ENCODE results near the gene PDK3.

The PDK3 gene

GRCh38 chrX:24464836-24465531 lies at the start of gene PDK3:
Gene PDK3, plus strand, starts transcription at chrX:24465286. Its CDS starts 170 bp downstream, at chrX:24465456.
- peak; percentile 81 to 93 for DNase-seq

- no peak for DNase-seq
These were observed 49.2 kb upstream of the PDK3 start for GRCh38 chrX:24415921-24416320.

- DNase-seq: no peak
These were observed 41.1 kb upstream of the PDK3 start for GRCh38 chrX:24423960-24424359.

- no peak for DNase-seq
These were observed 40.1 kb upstream of the PDK3 start for GRCh38 chrX:24424948-24425347.

GRCh38 chrX:24425806-24426205 lies 39.3 kb upstream of the PDK3 start:
- no peak for DNase-seq

GRCh38 chrX:24426340-24426913 lies 38.7 kb upstream of the PDK3 start:
- DNase-seq: no peak

- no peak for DNase-seq
These were observed 38.0 kb upstream of the PDK3 start for GRCh38 chrX:24426921-24427746.

- no peak for DNase-seq
These were observed 37.4 kb upstream of the PDK3 start for GRCh38 chrX:24427747-24428019.

- DNase-seq: no peak
These were observed 36.6 kb upstream of the PDK3 start for GRCh38 chrX:24428516-24428915.

GRCh38 chrX:24435060-24435459 lies 30.0 kb upstream of the PDK3 start:
- no peak for DNase-seq

GRCh38 chrX:24443918-24444317 lies 21.2 kb upstream of the PDK3 start:
- DNase-seq: no peak

GRCh38 chrX:24444645-24445044 lies 20.4 kb upstream of the PDK3 start:
- no peak for DNase-seq

GRCh38 chrX:24448762-24449250 lies 16.3 kb upstream of the PDK3 start:
- no peak for DNase-seq

- DNase-seq: no peak
These were observed 2.0 kb upstream of the PDK3 start for GRCh38 chrX:24463077-24463476.

- no peak for DNase-seq
These were observed 619 bp upstream of the PDK3 start for GRCh38 chrX:24464498-24464835.

- no peak for DNase-seq
These were observed 413 bp downstream of the PDK3 start for GRCh38 chrX:24465532-24465865.

GRCh38 chrX:24466025-24466424 lies 939 bp downstream of the PDK3 start:
- no peak for DNase-seq

GRCh38 chrX:24468245-24468644 lies 3.2 kb downstream of the PDK3 start:
- DNase-seq: no peak

- DNase-seq: no peak
These were observed 6.7 kb downstream of the PDK3 start for GRCh38 chrX:24471808-24472207.

- DNase-seq: no peak
These were observed 10.4 kb downstream of the PDK3 start for GRCh38 chrX:24475480-24475879.

GRCh38 chrX:24478509-24478908 lies 13.4 kb downstream of the PDK3 start:
- no peak for DNase-seq

GRCh38 chrX:24479924-24480323 lies 14.8 kb downstream of the PDK3 start:
- DNase-seq: no peak

GRCh38 chrX:24480400-24480865 lies 15.3 kb downstream of the PDK3 start:
- no peak for DNase-seq

GRCh38 chrX:24482823-24483415 lies 17.8 kb downstream of the PDK3 start:
- DNase-seq: no peak
